GM21786 (cell line): ENCODE measurements around the gene CCDC116.

ENCODE experiments used
- ATAC-seq: cut with Tn5 transposase; IDR thresholded peaks from one replicate; pipeline ENCODE4 v1.9.1; 2021; ENCODE audit not compliant: unreplicated experiment

Gene CCDC116

GRCh38 chr22:21650823-21651520 lies 18.4 kb downstream of the CCDC116 start:
- no peak for ATAC-seq

GRCh38 chr22:21651521-21652009 lies 19.0 kb downstream of the CCDC116 start:
- ATAC-seq = peak; percentile 12

GRCh38 chr22:21652010-21652546 lies 19.5 kb downstream of the CCDC116 start:
- ATAC-seq = peak; percentile 89

GRCh38 chr22:21652547-21653545 lies 20.3 kb downstream of the CCDC116 start:
- ATAC-seq = no peak

GRCh38 chr22:21657020-21657359 lies 24.4 kb downstream of the CCDC116 start:
- ATAC-seq = no peak

- ATAC-seq = peak; percentile 76
These were observed 24.9 kb downstream of the CCDC116 start for GRCh38 chr22:21657360-21658032.

- no peak for ATAC-seq
These were observed 27.4 kb downstream of the CCDC116 start for GRCh38 chr22:21659864-21660525.

- no peak for ATAC-seq
These were observed 28.3 kb downstream of the CCDC116 start for GRCh38 chr22:21660904-21661303.

GRCh38 chr22:21661991-21662390 lies 29.4 kb downstream of the CCDC116 start:
- no peak for ATAC-seq

- no peak for ATAC-seq
These were observed 31.2 kb downstream of the CCDC116 start for GRCh38 chr22:21663738-21664137.

- ATAC-seq = no peak
These were observed 32.7 kb downstream of the CCDC116 start for GRCh38 chr22:21665047-21665851.

GRCh38 chr22:21666786-21667185 lies 34.2 kb downstream of the CCDC116 start:
- ATAC-seq = no peak

GRCh38 chr22:21669026-21669425 lies 36.5 kb downstream of the CCDC116 start:
- no peak for ATAC-seq

GRCh38 chr22:21672107-21672629 lies 39.6 kb downstream of the CCDC116 start:
- no peak for ATAC-seq

- no peak for ATAC-seq
These were observed 41.2 kb downstream of the CCDC116 start for GRCh38 chr22:21673534-21674321.

GRCh38 chr22:21674638-21675245 lies 42.2 kb downstream of the CCDC116 start:
- no peak for ATAC-seq

- ATAC-seq = no peak
These were observed 45.3 kb downstream of the CCDC116 start for GRCh38 chr22:21677606-21678443.
